ENCODE data around the gene CETP. TPM values are rescaled to one million over a fixed set of nuclear protein-coding genes. Genes with fewer than 3 reads are reported as not detected.

Gene CETP
- total RNA-seq, 4 donors from 2014 or later = 0.19 to 1.2 (median 0.52) TPM; not detected in 1

DNA sequence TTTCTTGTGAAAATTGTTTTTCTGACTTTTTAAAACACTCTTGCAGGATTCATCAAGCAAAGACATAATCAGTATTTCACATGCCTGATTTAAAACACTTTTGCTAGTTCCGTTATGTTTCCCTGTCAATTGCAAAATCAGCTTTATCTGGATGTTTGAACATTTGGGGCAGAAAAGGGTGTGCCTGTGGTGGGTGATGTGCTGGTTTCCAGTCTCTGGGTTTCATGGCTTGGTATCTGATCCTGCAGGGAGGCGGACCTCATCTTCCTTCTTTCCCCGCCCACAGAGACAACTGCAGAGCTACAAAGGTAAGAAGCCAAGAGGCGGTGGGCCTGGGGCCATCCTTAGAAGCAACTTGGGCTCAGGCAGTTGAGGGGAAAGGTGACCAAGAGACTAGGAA, 69.4 kb downstream of the CETP start:
- Histone ChIP-seq H3K9me3 (no peaks in the 10 kb centered on the region), H3K27me3 (no peaks in the 10 kb centered on the region), H3K4me3 (no peak overlapping the region), H3K36me3 (peaks cover 15 to 60% (median 36%) of the 10 kb centered on the region in 4 donors), H3K27ac (replicated peaks in 1 of 4) (no peak overlapping the region), H3K4me1 (no peaks in the 10 kb centered on the region)
- intact Hi-C loops (cut with DNase I) = no loop called here
- DNase-seq (ENCODE audit: extremely low spot score) = no peak
- 90% methylated on average over 4 of the region's 4 CpGs for WGBS
- TF ChIP-seq POLR2A (IDR thresholded peaks at IDR 0.05; ENCODE audit: low read depth) (no peak), EP300 (IDR thresholded peaks at IDR 0.05) (no peak), POLR2AphosphoS5 (IDR thresholded peaks at IDR 0.05) (no peak)
- TF ChIP-seq, protein P1, sequence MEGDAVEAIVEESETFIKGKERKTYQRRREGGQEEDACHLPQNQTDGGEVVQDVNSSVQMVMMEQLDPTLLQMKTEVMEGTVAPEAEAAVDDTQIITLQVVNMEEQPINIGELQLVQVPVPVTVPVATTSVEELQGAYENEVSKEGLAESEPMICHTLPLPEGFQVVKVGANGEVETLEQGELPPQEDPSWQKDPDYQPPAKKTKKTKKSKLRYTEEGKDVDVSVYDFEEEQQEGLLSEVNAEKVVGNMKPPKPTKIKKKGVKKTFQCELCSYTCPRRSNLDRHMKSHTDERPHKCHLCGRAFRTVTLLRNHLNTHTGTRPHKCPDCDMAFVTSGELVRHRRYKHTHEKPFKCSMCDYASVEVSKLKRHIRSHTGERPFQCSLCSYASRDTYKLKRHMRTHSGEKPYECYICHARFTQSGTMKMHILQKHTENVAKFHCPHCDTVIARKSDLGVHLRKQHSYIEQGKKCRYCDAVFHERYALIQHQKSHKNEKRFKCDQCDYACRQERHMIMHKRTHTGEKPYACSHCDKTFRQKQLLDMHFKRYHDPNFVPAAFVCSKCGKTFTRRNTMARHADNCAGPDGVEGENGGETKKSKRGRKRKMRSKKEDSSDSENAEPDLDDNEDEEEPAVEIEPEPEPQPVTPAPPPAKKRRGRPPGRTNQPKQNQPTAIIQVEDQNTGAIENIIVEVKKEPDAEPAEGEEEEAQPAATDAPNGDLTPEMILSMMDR (IDR thresholded peaks at IDR 0.05) = no peak

DNA sequence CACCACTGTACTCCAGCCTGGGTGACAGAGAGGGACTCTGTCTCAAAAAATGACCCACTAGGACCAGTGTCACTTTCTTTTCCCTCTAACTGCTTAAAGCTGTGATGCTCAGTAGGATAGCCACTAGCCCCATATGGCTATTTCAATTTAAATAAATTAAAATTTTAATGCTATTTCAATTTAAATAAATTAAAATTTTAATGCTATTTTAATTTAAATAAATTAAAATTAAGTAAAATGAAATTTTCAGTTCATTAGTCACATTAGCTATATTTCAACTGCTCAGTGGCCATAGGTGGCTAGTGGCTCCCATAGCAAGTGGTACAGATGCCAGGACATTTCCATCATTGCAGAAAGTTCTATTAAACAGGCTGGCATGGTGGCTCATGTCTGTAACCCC, 70.6 kb downstream of the CETP start:
- no peak overlapping the region for H3K27ac ChIP-seq (replicated peaks in 1 of 4)
- peaks cover 15 to 58% (median 40%) of the 10 kb centered on the region in 4 donors for H3K36me3 ChIP-seq
- no peaks in the 10 kb centered on the region for H3K9me3 ChIP-seq
- DNase-seq (ENCODE audit: extremely low spot score) = no peak
- intact Hi-C loops (cut with DNase I) = no loop called here
- TF ChIP-seq, protein P1 (IDR thresholded peaks at IDR 0.05) = no peak
- TF ChIP-seq POLR2A (IDR thresholded peaks at IDR 0.05; ENCODE audit: low read depth) = no peak
- no peak for TF ChIP-seq POLR2AphosphoS5 (IDR thresholded peaks at IDR 0.05)
- no peak for TF ChIP-seq EP300 (IDR thresholded peaks at IDR 0.05)
- H3K4me3 ChIP-seq = no peak overlapping the region
- H3K4me1 ChIP-seq = no peaks in the 10 kb centered on the region
- H3K27me3 ChIP-seq = no peaks in the 10 kb centered on the region

DNA sequence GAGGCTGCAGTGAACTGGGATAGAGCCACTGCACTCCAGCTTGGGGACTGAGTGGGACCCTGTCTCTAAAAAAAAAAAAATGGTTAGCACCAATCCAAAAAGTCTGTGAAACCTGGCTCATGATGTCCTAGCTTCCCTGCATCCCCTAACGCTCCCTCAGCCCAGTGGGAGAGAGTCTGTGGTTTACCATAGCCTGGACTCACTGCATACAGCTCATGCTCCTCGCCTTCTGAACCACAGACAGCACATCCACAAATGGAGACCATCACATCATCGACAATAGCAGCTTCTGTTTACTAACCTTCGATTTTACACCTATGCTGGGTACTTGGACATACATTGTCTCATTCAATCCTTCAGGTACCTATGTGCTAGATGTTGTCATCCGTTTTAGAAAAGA, 71.2 kb downstream of the CETP start:
- intact Hi-C loops (cut with DNase I) = no loop called here
- no peak for DNase-seq (ENCODE audit: extremely low spot score)

More for the DNA sequence above, 71.2 kb downstream of the CETP start:
- TF ChIP-seq, protein P1 (IDR thresholded peaks at IDR 0.05) = no peak
- no peak for TF ChIP-seq POLR2AphosphoS5 (IDR thresholded peaks at IDR 0.05)
- no peak for TF ChIP-seq POLR2A (IDR thresholded peaks at IDR 0.05; ENCODE audit: low read depth)
- no peak for TF ChIP-seq EP300 (IDR thresholded peaks at IDR 0.05)
- H3K27me3 ChIP-seq = no peaks in the 10 kb centered on the region
- peaks cover 15 to 61% (median 42%) of the 10 kb centered on the region in 4 donors for H3K36me3 ChIP-seq
- no peaks in the 10 kb centered on the region for H3K4me1 ChIP-seq
- no peak overlapping the region for H3K4me3 ChIP-seq
- no peak overlapping the region for H3K27ac ChIP-seq (replicated peaks in 1 of 4)
- 95% methylated on average over 5 of the region's 5 CpGs for WGBS
- H3K9me3 ChIP-seq = no peaks in the 10 kb centered on the region

Other genes with a start within 250 kb of the CETP start
- 10 to 100 TPM; 34.0 to 47.5 (median 36.5) TPM for gene NUP93, start 231.8 kb upstream of the CETP start, total RNA-seq
- gene SLC12A3, start 96.7 kb upstream of the CETP start, total RNA-seq = not detected
- 10 to 100 TPM; 64.0 to 99.7 (median 71.5) TPM for gene HERPUD1, start 29.8 kb upstream of the CETP start, total RNA-seq
- 10 to 100 TPM; 14.4 to 22.5 (median 16.6) TPM for gene NLRC5, start 27.6 kb downstream of the CETP start, total RNA-seq
- 10 to 100 TPM; 21.6 to 43.0 (median 34.9) TPM for gene CPNE2, start 130.6 kb downstream of the CETP start, total RNA-seq
- gene PSME3IP1, start 224.1 kb downstream of the CETP start, total RNA-seq = 10 to 100 TPM; 47.8 to 60.7 (median 57.5) TPM
- 10 to 100 TPM; 22.4 to 30.7 (median 25.7) TPM for gene RSPRY1, start 224.4 kb downstream of the CETP start, total RNA-seq